ENCODE measurements around the gene ATP7B.
"Not testable (repeated sequence)": the region's sequence is repeated elsewhere in the genome, so short reads cannot be mapped to it uniquely, and the experiment has no call there.

ATP7B gene

DNA sequence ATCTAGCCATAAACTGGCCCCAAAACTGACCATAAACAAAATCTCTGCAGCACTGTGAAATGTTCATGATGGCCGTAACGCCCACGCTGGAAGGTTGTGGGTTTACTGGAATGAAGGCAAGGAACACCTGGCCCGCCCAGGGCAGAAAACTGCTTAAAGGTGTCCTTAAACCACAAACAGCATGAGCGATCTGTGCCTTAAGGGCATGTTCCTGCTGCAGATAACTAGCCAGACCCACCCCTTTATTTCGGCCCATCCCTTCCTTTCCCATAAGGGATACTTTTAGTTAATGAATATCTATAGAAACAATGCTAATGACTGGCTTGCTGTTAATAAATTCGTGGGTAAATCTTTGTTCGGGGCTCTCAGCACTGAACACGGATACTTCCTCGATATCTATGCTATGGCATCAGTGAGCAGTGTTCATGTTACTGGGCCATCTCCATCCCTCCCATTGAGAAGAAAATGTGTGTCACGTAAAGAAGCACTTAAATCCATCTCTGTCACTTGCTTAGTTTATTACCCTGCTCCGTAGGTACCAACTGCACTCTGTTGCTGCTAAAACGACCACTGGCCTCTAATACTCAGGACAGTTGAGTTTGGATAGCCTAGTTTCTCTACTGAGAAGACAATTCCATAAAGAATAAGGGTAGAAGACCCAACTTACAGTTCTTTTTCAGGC lies 5.3 kb downstream of the ATP7B start:
- DNase-seq, result no peak

DNA sequence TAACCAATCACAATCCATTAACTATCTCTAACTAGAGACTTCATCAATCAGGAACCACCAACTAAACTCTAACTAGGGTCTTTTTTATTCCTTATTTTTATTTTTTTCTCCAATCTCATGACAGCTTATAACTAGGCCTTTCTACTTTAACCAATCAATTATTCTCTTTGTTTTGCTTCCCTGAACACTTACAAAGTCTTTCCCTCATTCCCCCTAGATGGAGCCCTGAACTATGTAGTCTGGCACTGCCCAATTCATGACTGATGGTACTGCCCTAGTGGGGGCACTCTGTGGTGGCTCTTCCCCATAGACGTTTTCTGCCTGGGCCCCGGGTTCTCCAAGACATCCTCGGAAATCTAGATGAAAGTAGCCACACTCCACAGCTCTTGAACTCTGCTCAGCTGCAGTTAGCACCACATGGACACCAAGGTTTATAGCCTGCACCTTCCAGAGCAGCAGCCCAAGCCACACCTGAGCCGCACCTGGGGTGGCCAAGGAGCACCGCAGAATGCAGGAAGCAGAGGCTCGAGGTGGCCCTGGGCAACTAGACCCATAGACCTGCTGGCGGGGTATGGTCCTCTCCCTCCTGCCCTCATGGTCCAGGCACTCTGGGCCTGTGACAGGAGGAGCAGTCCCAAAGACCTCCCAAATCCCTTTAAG lies 6.6 kb downstream of the ATP7B start:
- peak in 1 of 2 experiments; percentile 13 for DNase-seq

DNA sequence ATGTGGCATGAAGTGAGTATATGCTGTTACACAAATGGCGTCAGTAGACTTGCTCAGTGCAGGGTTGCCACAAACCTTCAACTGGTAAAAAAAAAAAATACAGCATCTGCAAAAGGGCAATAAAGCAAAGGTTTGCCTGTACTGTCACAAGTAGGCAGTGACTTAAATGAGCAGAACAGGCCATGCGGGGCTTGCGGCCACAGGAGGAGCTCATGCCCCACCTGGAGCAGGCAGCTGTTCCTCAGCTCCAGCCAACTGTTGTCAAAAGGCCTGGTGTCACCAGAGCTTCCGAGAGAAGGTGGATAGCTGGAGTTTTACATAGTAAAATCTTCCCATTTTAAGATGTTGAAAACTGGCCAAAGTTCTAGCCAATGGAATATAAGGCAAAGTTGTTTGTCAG lies 7.7 kb downstream of the ATP7B start:
- DNase-seq, result no peak

DNA sequence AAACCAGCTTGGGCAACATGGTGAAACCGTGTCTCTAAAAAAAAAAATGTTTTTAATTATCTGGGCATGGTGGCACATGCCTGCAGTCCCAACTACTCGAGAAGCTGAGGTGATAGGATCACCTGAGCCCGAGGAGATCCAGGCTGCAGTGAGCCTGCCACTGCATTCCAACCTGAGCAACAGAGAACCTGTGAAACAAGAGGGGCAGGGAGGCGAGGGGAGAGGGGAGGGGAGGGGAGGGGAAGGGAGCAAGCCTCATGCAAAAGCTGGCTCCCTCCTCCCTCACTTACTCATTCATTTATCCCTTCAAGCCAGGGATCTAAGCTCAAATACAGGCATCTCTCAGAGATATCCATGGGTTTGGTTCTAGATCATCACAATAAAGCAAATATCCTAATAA lies 8.9 kb downstream of the ATP7B start:
- DNase-seq, result no peak

DNA sequence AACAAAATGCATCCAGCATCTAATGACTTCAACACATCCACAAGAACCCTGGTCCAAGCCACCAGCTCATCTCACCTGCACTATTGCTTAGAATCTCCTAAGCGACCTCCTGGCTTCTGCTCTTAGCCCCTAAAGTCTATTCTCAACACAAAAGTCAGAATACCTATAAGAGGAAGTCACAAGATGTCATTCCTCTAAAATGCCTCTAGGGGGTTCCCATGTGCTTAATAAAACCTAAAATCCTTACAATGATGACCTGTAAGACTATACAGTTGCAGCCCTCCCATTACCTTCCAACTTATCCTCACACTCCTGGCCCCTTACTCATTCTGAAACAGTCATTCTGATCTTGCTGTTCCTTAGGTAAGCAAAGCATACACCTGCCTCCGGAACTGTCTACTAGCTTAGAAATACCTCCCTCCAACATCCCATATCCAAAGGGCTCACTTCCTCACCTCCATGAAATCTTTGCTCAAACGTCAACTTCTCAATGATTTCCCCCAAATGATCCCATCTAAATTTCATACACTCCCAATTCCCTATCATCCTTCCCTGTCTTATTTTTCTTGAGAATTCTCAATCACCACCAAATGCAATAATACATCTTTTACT lies 10.0 kb downstream of the ATP7B start:
- peak in 1 of 2 experiments; percentile 58 for DNase-seq

DNA sequence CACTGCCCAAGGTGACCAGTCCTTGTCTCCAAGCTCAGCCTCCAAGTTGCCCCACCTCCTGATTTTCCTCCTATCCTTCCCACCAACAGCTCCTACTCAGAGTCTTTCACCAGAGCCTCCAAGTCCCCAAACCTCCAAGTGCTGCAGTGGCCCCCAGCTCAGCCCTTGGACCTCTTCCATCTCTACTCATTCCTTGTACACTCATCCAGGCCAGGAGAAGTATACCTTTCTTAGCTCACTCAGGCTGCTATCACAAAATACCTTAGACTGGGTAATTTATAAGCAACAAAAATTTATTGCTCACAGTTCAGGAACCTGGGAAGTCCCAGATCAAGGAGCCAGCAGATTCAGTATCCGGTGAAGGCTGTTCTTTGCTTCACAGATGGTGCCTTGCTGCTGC lies 11.3 kb downstream of the ATP7B start:
- DNase-seq, result no peak

DNA sequence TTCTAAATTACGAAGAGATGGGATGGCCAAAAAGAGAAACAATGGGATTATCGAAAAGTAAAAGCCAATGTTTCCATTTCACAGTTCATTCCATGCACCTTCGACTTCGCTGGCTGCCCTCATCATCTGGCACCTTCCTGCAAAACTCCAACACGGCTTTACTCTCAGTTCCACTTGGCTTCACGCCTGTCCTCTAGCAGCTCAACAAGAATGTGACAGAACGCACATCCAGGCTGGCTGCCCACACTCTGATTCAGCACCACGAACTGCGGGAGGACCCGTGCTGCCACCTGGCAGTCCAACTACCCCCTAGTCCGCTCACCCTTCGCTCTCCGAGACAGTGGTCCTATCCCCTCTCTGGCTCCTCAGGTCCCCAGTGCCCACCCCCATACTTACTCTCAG lies 11.7 kb downstream of the ATP7B start:
- DNase-seq, result no peak

DNA sequence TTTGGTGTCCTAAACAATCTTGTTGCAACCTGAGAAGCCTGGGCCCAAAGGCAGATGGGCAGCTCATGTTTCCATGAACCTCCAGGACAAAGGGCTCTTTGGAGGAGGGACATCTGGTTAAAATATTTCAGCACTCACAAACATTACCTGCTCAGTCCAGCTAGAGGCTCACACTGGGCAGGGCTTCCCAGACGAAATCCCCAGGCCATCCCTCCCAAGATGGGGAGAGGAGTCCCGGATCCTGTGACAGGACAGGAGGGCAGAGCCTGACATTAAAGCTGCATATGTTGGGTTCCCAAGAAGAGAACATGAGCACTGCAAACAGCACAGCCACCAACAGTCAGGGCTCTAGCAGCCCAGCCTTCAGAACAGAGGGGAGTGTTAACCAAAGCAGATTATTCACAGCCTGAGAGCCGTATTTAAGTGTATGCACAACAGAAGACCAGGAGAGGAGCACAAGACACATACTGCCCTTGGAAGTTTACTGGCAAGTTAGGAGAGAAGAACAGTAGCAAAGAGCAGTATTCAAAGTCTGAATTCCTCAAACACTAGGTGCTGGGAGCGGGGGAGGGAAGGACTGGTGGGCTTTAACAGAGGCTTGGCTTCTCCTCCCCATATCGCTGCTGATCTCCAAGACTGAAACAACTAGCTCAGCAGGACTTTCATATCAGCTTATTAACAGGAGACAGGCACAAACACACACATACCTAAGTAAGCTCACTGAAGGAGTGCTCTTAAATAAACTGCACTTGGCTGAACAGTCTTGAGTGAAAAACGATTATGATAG lies 12.3 kb downstream of the ATP7B start:
- no peak for DNase-seq

DNA sequence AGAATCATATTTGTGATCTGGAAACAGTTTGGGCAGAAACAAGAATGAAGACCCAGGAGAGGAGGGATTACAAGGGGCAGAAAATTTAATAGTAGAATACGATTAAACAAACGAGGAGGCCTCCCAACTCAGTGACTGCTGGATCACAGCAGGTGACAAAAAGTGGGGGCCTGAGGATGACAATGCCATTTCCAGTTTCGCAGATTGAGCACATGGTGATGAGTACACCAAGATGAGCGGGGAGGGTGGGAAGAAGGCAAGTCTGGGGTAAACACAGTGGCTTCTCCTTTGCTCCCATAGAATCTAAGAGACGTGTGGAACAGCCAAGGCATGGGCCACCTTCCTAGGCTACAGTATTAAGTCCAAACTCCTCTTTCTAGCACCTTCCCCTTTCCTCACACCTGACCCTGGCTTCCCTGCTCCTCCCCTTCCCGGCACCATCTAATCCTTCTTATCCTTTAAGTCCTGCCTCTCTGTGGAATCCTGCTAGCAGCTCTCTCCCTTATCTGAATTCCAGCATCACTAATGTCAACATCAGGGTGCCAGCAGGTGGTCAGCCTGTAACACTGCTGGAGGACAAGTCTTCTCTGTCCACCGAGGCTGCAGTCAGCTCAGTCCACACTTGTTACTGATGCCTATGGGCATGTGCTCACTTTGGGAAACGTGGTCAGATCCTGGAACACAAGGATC lies 13.5 kb downstream of the ATP7B start:
- no peak for DNase-seq

DNA sequence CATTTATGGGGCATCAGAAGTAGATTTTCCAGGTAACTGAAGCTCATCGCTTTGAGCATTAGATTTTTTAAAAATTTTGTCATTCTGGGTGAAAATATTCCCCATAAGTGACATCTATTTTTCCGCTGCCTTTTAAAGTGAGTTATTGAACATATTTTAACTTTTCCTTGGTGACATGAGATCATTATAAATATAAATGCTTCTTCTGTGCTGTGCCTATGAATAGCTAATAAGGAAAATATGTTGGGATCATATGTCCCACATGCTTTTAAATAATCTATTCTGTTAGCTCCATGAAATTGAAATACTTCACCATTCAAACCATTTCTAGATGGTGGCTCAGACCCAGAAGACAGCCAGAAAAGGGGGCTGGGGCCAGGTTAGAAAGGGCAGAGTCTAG lies 14.1 kb downstream of the ATP7B start:
- no peak for DNase-seq

DNA sequence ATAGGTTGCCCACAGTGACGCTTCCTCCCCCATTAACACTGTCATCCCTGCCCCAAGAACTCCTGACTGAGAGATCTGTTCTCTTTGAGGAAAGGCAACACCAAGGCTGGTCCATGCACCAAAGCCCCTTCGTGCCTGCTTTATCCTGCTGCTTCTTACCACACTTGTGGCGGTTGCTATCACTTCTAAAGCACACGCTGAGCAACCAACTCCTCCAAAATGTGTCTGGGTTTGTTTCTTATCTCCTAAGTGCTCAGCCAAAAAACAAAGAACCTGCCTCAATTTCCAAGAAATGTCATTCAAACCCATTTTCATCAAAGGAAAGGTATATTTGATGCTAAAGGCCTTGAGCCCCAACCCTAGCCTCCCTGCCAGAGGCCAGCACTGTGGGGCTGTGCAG lies 14.6 kb downstream of the ATP7B start:
- no peak for DNase-seq

DNA sequence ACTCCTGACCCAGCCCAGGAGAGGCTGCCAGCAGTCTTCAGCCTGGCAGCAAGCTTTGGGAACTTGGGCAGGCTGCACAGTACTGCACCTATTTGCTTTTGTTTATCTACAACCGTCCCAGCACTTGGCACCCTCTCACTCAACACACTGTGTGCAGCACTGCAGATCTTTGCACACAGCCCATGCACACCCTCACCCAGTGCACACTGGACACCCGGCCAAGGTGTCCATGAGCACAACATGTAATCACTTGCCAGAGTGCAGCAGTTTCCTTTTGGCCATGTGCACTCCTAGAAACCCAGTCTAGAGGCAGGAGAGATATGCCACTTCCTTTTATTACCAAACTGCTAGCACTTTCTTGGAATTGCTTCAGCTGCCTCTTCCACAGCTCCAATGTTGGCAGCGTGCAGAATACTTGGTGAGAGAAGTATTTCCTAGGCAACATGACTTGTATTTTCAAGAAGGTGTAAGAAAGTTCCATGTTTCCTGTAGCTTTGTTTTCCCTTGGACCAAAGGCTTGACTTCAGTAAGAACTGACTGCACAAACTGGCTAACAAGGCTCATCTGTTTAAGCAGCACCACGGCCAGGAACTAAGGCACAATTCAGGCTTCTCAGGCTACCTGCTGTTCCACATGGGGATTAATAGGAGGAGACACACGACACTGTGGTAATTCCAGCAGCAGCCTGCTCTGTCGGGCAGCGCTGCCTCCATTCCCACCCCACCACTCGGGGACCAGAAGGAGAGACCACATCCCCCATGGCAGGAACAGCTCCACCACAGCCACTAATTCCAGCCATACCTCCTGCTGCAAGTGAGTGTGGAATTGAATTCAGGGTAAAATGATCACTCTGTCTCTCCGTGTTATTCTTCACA lies 15.3 kb downstream of the ATP7B start:
- DNase-seq, result no peak

DNA sequence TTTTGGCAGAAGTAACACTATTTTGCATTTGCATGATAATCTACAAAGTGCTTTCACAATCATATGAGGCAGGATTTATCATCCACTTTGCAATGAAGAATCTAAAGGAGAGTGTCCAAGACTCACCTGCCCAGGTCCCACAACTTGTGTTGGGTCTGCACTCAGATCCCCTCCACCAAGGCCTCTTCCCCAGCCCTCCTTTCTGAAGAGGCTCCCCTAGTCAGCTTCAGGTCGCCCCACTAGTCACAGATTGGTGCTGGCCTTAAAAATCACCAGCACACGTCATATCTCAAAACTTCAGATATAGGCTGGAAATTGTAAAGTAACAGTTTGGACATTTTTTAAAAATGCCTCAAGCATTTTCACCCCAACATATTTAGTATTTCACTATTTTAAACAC lies 17.5 kb downstream of the ATP7B start:
- no peak for DNase-seq

DNA sequence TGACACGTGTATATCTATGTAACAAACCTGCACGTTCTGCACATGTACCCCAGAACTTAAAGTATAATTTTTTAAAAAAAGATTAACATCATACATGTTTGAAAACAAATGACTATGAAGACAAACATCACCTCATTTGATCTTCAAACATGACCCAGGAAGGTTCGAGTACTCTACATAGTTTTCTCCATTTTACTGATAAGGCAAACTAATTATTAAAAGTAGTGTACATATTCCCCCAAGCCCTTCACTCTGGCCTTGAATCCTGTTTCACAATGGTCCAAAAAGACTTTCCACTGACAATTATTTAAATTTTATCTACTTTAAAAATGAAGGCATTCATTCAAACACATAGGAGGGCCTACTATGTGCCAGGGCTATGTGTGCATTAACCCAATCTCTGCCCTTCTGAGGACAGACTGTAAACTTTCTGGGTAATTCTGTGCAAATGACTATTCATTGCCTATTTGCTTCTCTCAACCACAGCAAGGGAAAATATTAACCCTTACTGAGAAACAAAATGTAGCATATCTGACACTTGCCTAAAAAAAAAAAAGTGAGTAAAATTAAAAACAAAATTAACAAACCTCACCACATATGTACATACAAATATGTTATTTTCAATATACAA lies 22.1 kb downstream of the ATP7B start:
- no peak for DNase-seq

DNA sequence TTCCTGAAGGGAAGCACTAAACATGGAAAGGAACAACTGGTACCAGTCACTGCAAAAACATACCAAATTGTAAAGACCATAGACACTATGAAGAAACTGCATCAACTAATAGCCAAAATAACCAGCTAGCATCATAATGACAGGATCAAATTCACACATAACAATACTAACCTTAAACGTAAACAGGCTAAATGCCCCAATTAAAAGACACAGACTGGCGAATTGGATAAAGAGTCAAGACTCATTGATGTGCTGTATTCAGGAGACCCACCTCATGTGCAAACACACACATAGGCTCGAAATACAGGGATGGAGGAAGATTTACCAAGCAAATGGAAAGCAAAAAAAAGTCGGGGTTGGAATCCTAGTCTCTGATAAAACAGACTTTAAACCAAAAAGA lies 26.3 kb downstream of the ATP7B start:
- DNase-seq, result not testable (repeated sequence)

DNA sequence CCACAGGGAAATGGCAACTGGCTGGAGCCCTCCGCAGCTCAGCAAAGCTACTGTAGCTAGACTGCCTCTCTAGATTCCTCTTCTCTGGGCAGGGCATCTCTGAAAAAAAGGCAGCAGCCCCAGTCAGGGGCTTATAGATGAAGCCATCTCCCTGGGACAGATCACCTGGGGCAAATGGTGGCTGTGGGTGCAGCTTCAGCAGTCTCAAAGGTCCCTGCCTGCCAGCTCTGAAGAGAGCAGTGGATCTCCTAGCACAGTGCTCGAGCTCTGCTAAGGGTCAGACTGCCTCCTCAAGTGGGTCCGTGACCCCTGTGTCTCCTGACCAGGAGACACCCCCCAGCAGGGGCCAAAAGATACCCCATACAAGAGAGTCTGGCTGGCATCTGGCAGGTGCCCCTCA lies 28.0 kb downstream of the ATP7B start:
- DNase-seq, result not testable (repeated sequence)

DNA sequence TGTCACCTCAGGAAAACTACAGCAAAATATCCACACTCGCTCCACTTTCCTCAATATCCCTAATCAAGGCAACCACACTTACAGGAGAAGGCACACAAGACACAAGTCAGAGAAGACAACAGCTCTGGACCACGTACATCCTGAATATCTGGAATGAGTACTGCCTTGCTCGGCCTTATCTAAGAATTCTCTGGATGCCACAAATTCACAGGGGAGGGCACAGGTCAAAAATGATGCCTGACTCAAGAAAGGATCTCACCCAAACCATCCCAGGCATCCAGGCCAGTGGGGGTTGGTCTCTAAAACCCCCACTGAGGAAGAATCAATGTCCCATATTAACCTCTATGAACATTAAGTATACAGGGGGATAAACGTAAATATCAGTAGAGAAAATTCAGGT lies 29.9 kb downstream of the ATP7B start:
- peak; percentile 4 to 48 for DNase-seq

DNA sequence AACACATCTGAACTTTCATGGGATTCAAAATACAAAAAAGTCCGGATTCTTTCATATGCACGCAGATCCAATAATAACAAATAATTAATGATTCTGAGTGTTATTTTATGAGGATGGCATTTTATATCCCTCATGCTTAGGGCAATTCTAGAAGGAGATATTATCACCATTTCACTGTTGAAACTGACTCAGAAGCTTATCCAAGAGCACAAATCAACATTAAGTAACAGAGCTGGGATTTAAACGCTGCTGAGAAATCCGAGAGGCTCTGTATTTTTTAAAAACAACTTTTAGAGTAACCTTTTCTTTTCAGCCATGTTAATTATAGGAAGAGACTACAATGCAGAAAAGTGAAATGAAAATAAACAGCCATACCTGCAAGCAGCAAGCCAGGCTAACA lies 30.3 kb downstream of the ATP7B start:
- DNase-seq, result no peak

DNA sequence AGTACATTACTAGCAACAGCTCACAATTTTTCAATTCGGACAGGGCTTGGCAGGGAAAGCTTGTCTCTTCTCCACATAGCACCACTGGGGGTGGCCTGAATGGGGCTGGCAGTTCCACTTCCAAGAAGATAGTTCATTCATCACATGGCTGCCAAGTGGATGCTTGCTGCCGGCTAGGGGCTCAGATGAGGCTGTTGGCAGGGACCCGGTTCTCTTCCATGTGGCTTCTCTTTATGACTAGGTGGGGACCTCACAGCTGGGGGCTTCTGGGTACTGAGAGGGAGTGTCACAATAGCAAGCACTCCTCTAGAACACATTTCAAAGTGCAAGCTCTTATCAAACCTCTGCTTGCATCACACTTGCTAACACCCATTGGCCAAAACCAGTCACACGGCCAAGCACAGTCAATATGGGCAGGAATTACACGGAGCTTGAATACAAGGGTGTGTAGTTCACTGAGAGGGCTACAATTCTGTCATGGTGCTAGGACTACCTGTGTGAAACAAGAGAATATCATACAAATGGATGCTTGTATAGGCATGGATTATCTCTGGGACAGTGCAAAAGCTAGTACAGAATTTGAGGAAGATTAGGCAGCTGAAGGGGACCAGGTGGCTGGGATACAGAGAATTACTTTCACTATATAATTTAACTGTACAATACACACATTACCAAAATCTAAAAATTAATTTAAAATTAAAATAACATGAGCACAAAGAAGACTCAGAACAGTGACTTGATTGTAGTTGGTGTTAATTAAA lies 32.3 kb downstream of the ATP7B start:
- no peak for DNase-seq

DNA sequence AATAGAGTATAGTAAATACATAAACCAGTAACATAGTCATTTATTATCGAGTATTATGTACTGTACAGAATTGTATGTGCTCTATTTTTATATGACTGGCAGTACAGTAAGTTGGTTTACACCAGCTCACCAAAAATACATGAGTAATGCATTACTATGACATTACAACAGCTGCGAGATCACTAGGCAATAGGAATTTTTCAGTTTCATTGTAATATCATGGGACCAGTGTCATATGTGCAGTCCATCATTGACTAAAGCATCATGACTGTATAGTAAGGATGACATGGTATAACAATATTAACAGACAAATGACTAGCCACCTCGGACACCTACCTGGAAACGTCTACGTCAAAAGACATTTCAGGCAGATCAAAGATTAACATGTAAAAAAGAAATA lies 33.6 kb downstream of the ATP7B start:
- DNase-seq, result no peak

DNA sequence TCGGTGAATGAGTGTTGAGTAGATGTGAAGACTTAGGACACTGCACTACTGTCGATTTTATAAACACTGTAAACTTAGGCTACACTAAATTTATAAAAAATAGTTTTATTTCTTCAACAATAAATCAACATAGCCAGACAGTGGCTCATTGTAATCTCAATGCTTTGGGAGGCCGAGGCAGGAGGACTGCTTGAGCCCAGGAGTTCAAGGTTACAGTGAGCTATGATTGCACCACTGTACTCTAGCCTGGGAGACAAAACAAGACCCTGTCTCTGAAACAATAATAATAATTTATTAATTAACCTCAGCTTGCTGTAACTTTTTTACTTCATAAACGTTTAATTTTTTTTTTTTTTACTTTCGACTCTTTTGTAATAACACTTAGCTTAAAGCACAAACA lies 34.4 kb downstream of the ATP7B start:
- DNase-seq, result no peak
